MM.1S (cell line): Measurements from ENCODE around the gene ITGA11.

ENCODE experiments used
- DNase-seq: peaks from one replicate; pipeline ENCODE4 v3.0.0-alpha.2; 2015
- H2AFZ ChIP-seq: fragments of 300-600 bp; sonication (generic); 2 replicates; pipeline ENCODE4 v1.6.0; 2016; ENCODE audit warnings: antibody characterized with exemption, low read length
- H3F3A ChIP-seq: fragments of 300-600 bp; sonication (generic); 2 replicates; pipeline ENCODE4 v1.6.1; 2016; ENCODE audit warnings: mild to moderate bottlenecking, antibody characterized with exemption, low read length, moderate library complexity, mixed read lengths; ENCODE audit not compliant: insufficient read depth
- H3K27ac ChIP-seq: fragments of 300-600 bp; sonication (generic); 2 replicates; pipeline ENCODE4 v1.5.1; 2016; ENCODE audit warnings: mild to moderate bottlenecking, low read length
- H3K27me3 ChIP-seq: fragments of 300-600 bp; sonication (generic); replicated peaks from 2 replicates; pipeline ENCODE4 v1.6.0; 2016; ENCODE audit warnings: low read length; ENCODE audit not compliant: insufficient read depth
- H3K36me3 ChIP-seq: fragments of 300-600 bp; sonication (generic); replicated peaks from 2 replicates; pipeline ENCODE4 v1.6.1; 2016; ENCODE audit warnings: mild to moderate bottlenecking, low read length, mixed read lengths; ENCODE audit not compliant: insufficient read depth
- H3K4me1 ChIP-seq: fragments of 300-600 bp; sonication (generic); 2 replicates; pipeline ENCODE4 v1.6.1; 2016; ENCODE audit warnings: low read length, mixed read lengths
- H3K4me2 ChIP-seq: fragments of 300-600 bp; sonication (generic); 2 replicates; pipeline ENCODE4 v1.6.0; 2016; ENCODE audit warnings: low read depth, low read length
- H3K4me3 ChIP-seq: fragments of 300-600 bp; sonication (generic); 2 replicates; pipeline ENCODE4 v1.5.1; 2016; ENCODE audit warnings: low read length, mixed read lengths
- H3K79me2 ChIP-seq: fragments of 300-600 bp; sonication (generic); 2 replicates; pipeline ENCODE4 v1.6.1; 2016; ENCODE audit warnings: mixed run types, low read length, mixed read lengths
- H3K9ac ChIP-seq: fragments of 300-600 bp; sonication (generic); 2 replicates; pipeline ENCODE4 v1.6.1; 2016; ENCODE audit warnings: low read length, mixed read lengths
- H3K9me2 ChIP-seq: fragments of 300-600 bp; sonication (generic); replicated peaks from 2 replicates; pipeline ENCODE4 v1.6.1; 2016; ENCODE audit warnings: mild to moderate bottlenecking, low read length, mixed read lengths; ENCODE audit not compliant: insufficient read depth
- H3K9me3 ChIP-seq: fragments of 300-600 bp; sonication (generic); replicated peaks from 2 replicates; pipeline ENCODE4 v1.6.1; 2016; ENCODE audit warnings: mild to moderate bottlenecking, low read length, mixed read lengths; ENCODE audit not compliant: insufficient read depth
- H4K20me1 ChIP-seq: fragments of 300-600 bp; sonication (generic); 2 replicates; pipeline ENCODE4 v1.6.1; 2016; ENCODE audit warnings: mild to moderate bottlenecking, low read length, moderate library complexity, mixed read lengths; ENCODE audit not compliant: insufficient read depth
- EZH2 ChIP-seq: fragments of 300-600 bp; sonication (generic); optimal IDR thresholded peaks from 2 replicates; pipeline ENCODE3; 2017; ENCODE audit warnings: low read depth, mild to moderate bottlenecking, antibody characterized with exemption, low read length, mixed read lengths
- EZH2phosphoT487 ChIP-seq: fragments of 300-600 bp; sonication (generic); IDR thresholded peaks from 2 replicates; pipeline ENCODE4 v1.6.1; 2018; ENCODE audit warnings: antibody characterized with exemption, low read length
- TF ChIP-seq, protein P1 (sequence below): fragments of 300-600 bp; sonication (generic); IDR thresholded peaks from 2 replicates; pipeline ENCODE4 v1.5.1; 2016; ENCODE audit warnings: antibody characterized with exemption, low read length, mixed read lengths

Gene ITGA11

DNA sequence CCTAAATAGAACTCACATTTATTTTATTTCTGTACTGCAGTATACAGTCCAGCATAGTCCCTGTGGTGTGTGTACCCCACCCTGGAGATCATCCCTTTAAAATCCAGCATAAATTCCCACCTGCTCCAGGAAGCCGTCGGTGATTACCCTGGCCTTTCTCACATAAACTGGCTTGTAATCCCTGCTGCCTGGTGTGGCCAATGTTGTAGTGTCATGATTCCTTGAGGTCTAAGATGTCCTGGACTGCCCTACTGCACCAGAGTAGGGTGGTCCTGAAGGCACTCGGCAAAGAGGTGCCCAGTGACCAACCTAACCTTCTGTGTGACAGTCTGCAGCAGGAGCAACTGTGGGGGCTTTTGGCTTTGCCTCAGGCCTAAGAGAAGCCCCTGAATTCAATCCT, 58.9 kb downstream of the ITGA11 start:
- H4K20me1 ChIP-seq, result no peaks in the 10 kb centered on the region
- no peak overlapping the region for H3K27ac ChIP-seq
- no peaks in the 10 kb centered on the region for H3F3A ChIP-seq
- H3K4me1 ChIP-seq, result no peaks in the 10 kb centered on the region
- no peak overlapping the region for H3K9ac ChIP-seq
- no peak overlapping the region for H3K4me2 ChIP-seq
- no peaks in the 10 kb centered on the region for H3K9me3 ChIP-seq
- DNase-seq, result no peak
- TF ChIP-seq EZH2phosphoT487, result no peak
- TF ChIP-seq, protein P1, sequence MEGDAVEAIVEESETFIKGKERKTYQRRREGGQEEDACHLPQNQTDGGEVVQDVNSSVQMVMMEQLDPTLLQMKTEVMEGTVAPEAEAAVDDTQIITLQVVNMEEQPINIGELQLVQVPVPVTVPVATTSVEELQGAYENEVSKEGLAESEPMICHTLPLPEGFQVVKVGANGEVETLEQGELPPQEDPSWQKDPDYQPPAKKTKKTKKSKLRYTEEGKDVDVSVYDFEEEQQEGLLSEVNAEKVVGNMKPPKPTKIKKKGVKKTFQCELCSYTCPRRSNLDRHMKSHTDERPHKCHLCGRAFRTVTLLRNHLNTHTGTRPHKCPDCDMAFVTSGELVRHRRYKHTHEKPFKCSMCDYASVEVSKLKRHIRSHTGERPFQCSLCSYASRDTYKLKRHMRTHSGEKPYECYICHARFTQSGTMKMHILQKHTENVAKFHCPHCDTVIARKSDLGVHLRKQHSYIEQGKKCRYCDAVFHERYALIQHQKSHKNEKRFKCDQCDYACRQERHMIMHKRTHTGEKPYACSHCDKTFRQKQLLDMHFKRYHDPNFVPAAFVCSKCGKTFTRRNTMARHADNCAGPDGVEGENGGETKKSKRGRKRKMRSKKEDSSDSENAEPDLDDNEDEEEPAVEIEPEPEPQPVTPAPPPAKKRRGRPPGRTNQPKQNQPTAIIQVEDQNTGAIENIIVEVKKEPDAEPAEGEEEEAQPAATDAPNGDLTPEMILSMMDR, result no peak
- no peak for TF ChIP-seq EZH2
- no peaks in the 10 kb centered on the region for H3K79me2 ChIP-seq
- H3K9me2 ChIP-seq, result no peaks in the 10 kb centered on the region
- H2AFZ ChIP-seq, result no peak overlapping the region
- no peaks in the 10 kb centered on the region for H3K36me3 ChIP-seq
- H3K4me3 ChIP-seq, result no peak overlapping the region
- no peaks in the 10 kb centered on the region for H3K27me3 ChIP-seq

DNA sequence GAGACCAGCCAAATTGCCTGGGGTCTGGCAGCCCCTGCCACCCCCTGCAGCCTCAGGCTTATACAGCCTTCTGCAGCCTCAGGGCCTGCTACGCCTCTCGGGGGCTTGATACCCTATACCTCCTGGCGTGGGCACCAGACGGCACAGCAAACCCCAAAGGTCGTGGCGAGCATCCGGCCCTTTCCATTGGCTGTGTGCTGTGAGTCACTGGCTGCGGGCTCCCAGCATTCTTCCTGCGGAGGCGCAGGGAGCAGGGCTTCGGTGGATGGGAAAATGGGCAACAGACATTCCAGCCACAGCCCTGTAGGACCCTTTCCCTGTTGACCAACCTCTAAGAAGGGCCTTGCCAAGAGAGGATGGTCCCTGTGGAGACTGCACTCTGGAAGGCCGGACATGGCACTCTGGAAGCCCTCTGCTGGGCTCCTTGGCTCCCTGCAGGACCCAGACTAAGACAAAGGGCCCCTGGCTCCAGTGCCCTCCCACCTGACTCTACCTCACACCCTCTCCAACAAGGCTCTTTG, 59.6 kb downstream of the ITGA11 start:
- H3K79me2 ChIP-seq, result no peaks in the 10 kb centered on the region
- H3K9ac ChIP-seq, result no peak overlapping the region
- no peaks in the 10 kb centered on the region for H3F3A ChIP-seq
- H4K20me1 ChIP-seq, result no peaks in the 10 kb centered on the region
- DNase-seq, result no peak
- H3K27ac ChIP-seq, result no peak overlapping the region
- H2AFZ ChIP-seq, result no peak overlapping the region
- H3K36me3 ChIP-seq, result no peaks in the 10 kb centered on the region
- no peak overlapping the region for H3K4me2 ChIP-seq
- TF ChIP-seq EZH2phosphoT487 (no peak), EZH2 (no peak)
- TF ChIP-seq, protein P1, result no peak
- no peaks in the 10 kb centered on the region for H3K4me1 ChIP-seq
- H3K4me3 ChIP-seq, result no peak overlapping the region
- H3K27me3 ChIP-seq, result no peaks in the 10 kb centered on the region
- H3K9me2 ChIP-seq, result no peaks in the 10 kb centered on the region
- no peaks in the 10 kb centered on the region for H3K9me3 ChIP-seq

DNA sequence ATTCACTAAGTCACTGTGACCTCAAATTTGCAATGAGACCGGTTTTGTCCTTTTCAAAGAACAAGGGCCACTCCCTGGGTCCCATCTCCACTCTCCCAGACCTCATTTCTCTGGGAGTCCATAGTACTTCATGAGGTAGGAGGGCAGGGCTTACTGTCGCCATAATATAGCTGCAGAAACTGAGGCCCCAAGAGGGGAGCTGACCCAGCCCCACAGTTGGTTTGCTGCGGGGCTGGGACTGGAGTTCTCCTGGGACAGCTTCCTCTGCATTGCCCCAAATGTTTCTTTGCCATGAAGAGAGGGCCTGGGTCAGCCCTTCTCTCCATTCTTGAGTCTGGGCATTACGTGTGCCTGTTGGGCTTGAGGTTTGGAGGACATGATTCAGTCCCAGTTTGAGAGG, 60.1 kb downstream of the ITGA11 start:
- H3K36me3 ChIP-seq, result no peaks in the 10 kb centered on the region
- H3K27ac ChIP-seq, result no peak overlapping the region

More for the DNA sequence above, 60.1 kb downstream of the ITGA11 start:
- H3K4me2 ChIP-seq, result no peak overlapping the region
- H4K20me1 ChIP-seq, result no peaks in the 10 kb centered on the region
- H3F3A ChIP-seq, result no peaks in the 10 kb centered on the region
- no peak overlapping the region for H3K4me3 ChIP-seq
- H3K79me2 ChIP-seq, result no peaks in the 10 kb centered on the region
- no peak for DNase-seq
- TF ChIP-seq EZH2, result no peak
- TF ChIP-seq EZH2phosphoT487, result no peak
- TF ChIP-seq, protein P1, result no peak
- no peaks in the 10 kb centered on the region for H3K4me1 ChIP-seq
- H2AFZ ChIP-seq, result no peak overlapping the region
- H3K27me3 ChIP-seq, result no peaks in the 10 kb centered on the region
- no peaks in the 10 kb centered on the region for H3K9me3 ChIP-seq
- no peaks in the 10 kb centered on the region for H3K9me2 ChIP-seq
- no peak overlapping the region for H3K9ac ChIP-seq
